GM21528 (cell line): ENCODE data around the gene GNB1.

Experiments used
- ATAC-seq: cut with Tn5 transposase; IDR thresholded peaks from one replicate; pipeline ENCODE4 v1.9.1; 2021; ENCODE audit warnings: mild to moderate bottlenecking, moderate library complexity; ENCODE audit not compliant: unreplicated experiment, low FRiP score

Gene GNB1

DNA sequence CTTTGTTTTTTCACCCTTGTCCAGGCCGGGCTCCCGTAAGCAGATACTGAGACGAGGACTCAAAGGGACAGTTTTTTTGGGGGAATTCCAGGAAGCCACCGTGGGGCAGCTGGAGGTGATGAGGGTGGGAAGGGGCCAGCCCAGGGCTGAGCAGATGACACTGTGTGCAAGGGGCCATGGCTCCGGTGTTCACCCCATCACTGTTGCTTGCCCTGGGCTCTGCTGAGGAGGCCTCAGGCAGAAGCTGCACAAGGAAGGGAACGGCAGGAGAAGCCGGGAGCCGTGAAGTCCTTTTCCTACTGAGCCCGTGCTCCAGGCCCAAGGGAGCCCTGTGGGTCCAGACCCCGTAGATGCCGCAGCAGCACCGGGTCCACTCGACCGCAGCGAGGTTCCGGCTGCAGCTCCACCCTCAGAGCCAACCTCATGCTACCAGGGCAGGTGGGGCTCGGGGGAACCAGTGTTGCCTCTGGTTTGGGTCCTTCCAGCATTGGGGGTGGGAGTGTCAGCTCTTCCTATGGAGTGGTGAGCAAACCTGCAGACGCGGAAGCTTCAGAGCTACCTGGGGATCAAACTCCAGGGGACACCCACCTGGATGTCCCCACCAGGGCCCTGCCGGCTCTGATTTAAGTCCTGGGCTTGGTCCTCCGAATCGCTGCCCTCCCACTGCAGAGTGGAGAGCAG lies 19.9 kb upstream of the GNB1 start:
- no peak for ATAC-seq

- no peak for ATAC-seq
Measured at GRCh38 chr1:1910033-1910465, 19.2 kb upstream of the GNB1 start.

DNA sequence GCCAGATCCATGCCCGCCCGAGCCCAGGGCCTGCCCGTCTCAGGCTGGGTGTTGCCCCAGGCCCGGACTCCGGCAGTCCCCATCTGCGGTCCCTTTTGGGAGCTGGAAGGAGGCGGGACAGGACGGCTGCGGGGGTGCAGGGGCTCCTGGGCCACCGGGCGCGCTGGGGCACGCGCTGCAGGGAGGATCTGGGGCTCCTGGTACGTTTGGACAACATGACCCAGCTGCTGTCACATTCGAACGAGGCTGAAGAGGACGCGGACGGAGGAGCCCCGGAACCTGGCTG lies 17.6 kb upstream of the GNB1 start:
- ATAC-seq = no peak

GRCh38 chr1:1907098-1907736 lies 16.3 kb upstream of the GNB1 start:
- ATAC-seq = no peak

GRCh38 chr1:1906185-1907097 lies 15.6 kb upstream of the GNB1 start:
- no peak for ATAC-seq

DNA sequence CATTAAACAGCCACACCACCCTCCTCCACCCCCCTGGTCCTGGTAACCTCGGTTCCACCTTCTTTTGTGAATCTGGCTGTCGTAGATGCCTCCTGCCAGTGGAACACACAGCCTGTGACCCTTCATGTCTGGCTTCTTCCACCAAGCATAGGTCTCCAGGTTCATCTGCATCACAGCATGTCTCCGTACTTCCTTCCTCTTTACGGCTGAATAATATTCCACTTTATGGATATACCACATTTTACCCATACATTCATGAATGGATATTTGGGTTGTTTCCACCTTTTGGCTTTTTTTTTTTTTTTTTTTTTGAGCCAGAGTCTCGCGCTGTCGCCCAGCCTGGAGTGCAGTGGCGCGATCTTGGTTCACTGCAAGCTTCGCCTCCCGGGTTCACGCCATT lies 12.3 kb upstream of the GNB1 start:
- no peak for ATAC-seq

DNA sequence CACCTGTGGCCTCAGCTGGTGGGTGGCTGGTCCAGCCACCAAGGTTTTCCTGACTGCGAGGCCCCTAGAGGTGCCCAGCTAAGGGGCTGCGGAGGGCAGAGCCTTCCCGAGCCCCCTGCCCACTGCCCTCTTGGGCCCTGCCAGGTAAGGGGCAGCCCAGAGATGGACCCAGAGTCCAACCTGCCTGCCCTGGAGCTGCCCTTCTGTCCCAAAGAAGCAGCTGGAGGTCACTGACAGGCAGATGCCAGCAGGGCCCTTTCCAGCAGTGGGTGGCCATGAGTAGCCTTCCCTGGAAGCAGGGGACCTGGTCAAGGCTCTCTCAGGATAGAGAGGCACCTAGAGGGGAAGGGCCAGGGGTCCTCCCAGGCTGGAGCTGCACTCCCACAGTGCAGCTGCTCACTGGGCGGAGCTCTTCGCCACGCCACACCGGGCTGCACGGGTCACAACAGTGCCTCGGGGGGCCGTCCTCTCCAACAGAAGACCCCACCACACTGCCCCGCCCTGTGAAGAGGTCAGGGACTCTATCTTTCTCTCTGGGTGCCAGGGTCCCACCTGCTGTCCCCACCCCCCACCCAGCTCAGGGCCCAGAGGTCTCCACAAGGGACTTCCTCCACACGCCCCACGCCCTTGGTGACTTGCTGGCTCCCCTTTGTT lies 10.9 kb upstream of the GNB1 start:
- no peak for ATAC-seq

DNA sequence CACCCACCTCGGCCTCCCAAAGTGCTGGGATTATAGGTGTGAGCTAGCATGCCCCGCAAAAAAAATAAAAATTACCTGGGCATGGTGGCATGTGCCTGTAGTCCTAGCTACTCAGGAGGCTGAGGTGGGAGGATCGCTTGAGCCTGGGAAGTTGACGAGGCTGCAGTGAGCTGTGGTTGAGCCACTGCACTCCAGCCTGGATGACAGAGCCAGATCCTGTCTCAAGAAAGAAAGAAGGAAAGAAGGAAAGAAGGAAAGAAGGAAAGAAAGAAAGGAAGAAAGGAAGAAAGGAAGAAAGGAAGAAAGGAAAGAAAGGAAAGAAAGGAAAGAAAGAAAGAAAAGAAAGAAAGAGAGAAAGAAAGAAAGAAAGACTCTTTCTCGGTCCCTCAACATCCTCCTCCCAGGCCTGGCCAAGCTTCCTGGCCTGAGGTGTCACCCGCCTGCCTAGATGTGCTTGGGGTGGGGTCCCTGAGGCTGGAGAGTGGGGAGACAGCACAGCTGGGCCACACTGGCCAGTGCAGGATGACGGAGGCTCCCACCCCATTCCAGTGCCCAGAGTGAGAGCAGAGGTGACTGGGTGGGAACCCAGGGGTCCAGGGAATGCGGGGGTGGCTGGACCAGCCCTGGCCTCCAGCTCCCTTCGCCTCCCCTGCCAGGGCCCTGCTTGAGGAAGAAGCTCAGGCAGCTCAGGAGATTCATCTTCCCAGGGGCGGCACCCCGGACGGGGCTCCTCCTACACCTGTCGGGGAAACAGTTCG lies 10.2 kb upstream of the GNB1 start:
- no peak for ATAC-seq

- no peak for ATAC-seq
Measured at GRCh38 chr1:1899967-1900327, 9.1 kb upstream of the GNB1 start.

- ATAC-seq = no peak
Measured at GRCh38 chr1:1899266-1899966, 8.5 kb upstream of the GNB1 start.

DNA sequence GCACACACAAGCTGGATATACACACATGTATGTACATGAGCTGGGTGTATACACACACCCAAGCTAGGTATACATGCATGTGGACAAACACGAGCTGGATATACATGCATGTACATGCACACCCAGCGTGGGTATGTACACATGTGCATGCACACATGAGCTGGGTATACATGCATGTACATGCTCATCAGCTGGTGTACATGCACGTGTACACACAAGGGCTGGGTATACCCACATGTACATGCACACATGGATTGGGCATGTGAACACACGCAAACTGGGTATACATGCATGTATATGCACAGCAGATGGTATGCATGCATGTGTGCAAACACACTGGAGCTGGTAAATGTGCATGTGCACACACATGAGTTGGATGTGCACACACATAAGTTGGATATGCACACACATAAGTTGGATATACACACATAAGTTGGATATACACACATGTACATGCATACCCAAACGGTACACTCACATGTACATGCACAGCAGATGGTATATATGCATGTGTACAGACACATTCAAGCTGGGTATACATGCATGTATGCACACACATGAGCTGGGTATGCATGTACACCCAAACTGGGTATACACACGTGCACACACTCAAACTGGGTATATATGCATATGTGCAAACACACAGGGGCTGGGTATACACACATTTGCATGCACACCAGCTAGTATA lies 7.5 kb upstream of the GNB1 start:
- ATAC-seq = no peak

DNA sequence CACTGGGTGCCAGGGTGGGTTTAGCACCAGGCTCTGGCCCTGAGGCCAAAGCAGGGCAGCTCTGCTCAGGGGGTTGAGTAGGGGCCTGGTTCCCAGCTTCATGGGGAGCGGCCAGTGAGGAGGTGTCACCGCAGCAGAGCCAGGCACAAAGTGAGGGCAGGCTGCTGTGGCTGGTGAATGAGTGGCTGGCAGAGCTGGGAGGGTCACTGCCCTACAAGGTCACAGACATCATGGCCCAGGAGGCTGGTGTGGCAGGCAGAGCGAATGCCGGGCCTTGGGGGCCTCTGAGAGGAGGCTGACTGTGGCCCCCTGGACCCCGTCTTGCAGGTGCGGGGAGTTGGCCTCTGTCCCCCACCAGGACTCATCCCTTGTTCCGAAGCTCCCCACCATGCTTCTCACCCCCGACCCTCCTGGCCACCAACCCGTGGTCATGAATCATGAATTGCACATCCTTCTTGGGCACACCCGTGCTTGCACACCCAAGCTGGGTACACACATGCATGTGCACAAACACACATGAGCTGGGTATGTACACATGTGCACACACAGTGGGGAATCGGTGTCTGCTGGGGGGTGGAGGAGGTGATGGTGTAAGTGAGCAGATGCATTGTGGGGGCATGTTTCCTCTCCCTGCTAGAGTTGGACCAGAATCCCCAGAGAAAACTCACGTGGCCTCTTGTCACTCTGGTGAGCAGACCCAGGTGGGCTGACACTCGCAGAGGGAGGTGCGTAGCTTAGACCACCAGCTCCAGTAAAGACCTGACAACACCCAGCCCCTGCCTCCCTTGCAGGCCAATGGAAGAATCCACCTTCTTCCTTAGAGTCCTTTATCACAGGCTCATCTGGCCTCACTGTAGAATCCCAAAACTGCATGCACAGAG lies 4.8 kb upstream of the GNB1 start:
- ATAC-seq = no peak

DNA sequence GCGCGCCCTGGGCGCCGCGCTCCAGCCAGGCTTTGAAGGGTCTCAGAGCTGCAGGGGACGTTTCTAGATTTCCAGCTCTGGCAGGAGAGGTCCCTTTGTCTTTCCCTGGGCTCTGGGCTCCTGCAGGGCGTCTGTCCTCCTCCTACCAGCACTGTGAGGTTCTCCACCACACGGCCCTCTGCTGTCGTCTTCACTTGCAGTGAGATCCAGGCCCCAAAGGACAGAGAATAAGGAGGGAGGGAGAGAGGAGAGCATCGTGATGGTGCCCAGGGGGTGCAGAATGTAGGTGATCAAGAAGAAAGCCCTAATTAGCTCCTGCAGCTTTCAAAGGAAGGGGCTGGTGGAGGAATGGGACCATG lies 4.2 kb upstream of the GNB1 start:
- no peak for ATAC-seq

- ATAC-seq = no peak
Measured at GRCh38 chr1:1894354-1895059, 3.6 kb upstream of the GNB1 start.

DNA sequence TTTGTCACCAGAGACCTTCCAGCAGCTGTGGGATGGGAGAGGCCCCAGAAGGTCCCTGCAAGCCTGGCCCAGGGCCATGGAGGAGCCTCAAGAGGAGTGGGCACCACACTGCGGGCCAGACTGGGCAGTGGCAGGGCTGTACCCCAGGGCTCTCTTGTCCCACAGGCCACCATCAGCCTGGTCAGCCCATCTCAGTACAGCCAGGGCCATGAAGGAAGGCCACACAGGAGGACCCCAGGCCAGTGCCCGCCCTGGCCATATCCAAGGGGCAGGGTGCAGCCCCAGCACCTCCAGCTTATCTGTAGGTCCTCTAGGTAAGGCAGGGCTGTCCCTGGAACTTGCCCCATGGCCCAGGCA lies 3.1 kb upstream of the GNB1 start:
- no peak for ATAC-seq

DNA sequence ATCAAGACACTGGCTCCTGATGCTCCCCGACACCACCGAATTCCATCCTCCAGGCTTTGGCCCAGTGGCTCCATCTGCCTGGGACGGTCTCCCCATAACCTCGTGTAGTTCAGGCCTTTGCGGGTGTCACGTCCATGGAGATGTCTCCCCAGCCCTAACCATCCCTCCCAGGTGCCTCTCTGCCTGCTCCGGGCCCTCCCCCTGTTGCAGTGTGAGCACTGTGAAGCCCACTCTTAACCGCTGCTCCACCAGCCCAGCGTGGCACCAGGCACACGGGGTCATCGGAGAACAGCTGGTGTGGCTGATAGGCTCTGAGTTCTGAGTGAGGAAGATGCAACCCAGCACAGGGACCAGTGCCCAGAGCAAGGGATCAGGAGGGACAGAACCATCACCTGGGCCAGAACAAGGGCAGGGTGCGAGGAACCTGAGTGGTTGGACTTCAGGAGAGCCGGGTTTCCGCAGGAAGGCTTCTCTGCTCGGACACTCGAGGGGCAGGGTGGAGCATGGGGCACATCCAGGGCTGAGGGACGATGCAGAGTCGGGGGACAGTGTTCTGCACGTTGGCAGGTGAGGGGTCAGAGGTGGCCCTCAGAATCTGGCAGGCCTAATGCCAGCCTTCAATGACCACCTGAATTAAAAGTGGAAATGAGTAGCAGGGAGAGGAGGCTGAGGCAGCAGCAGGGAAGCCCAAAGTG lies 2.6 kb upstream of the GNB1 start:
- ATAC-seq = no peak

DNA sequence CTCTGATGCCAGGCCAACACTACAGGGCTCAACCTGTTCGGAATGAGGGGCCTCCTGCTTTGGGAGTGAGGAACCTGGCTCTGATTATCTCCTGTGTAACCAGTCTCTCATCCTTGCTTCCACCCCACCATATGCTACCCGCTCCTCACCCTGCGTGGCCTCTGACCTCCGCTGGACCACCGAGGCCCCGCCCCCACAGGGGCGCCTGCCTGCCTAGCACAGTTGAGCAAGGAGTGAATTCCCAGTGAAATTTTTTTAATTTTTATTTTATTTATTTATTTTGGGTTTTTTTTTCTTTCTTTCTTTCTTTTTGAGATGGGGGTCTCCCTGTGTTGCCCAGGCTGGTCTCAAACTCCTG lies 1.9 kb upstream of the GNB1 start:
- no peak for ATAC-seq
